HepG2 (cell line): Measurements from ENCODE around the gene BMPR1B. TPM values are rescaled to one million over a fixed set of nuclear protein-coding genes. Genes with fewer than 3 reads are reported as not detected.

Experiments
- ATAC-seq: fragments of 200-7000 bp; cut with Tn5 transposase; 3 replicates; pipeline ENCODE4 v1.9.1; 2020; ENCODE audit warnings: mild to moderate bottlenecking, moderate library complexity
- BruUV-seq: library from RNA; stranded (reverse); fragments of 400-500 nt; replicated peaks from 2 replicates; lab custom pipeline; 2021; lab: Mats Ljungman, UMichigan
- CTCF ChIA-PET: fragments of 300-600 bp; formaldehyde crosslinking; extraction: SDS; loops from one replicate; lab custom pipeline; 2021; ENCODE audit warnings: low total read pairs, inconsistent platforms, low intra/inter-chr PET ratio; lab: Yijun Ruan, JAX
- POLR2A ChIA-PET: fragments of 350-600 bp; sonication (Branson Sonifier 250); formaldehyde crosslinking; loops from one replicate; lab custom pipeline; 2020; ENCODE audit warnings: antibody characterized with exemption, inconsistent platforms; lab: Yijun Ruan, JAX
- DNase-seq: peaks from one replicate; pipeline ENCODE4 v3.0.0-alpha.2; 2015; ENCODE audit warnings: low spot score
- FAIRE-seq: peaks from 3 replicates; lab custom pipeline; 2011; peaks lifted over from hg19 to GRCh38; lab: Jason Lieb, UNC
- H2AFZ ChIP-seq: one replicate; pipeline ENCODE4 v1.6.1; 2011; ENCODE audit warnings: low read length, inconsistent platforms
- H3K27ac ChIP-seq: fragments of 300-600 bp; 3 replicates; pipeline ENCODE4 v1.8.0; 2011; ENCODE audit warnings: mixed run types, mild to moderate bottlenecking, mixed read lengths, low read length, inconsistent platforms; ENCODE audit not compliant: insufficient read depth; ENCODE audit errors: extremely low read length
- H3K27me3 ChIP-seq, 2 experiments: fragments of 200-600 bp in 1 of 2; 2 replicates in 1 of 2; 3 replicates in 1 of 2; pipeline versions ENCODE4 v1.6.0 to v1.8.0; 2011; ENCODE audit warnings: low read length in 2 of 2, mild to moderate bottlenecking in 2 of 2, moderate library complexity in 2 of 2, inconsistent platforms in 1 of 2; ENCODE audit not compliant: insufficient read depth in 2 of 2, control insufficient read depth in 1 of 2
- H3K36me3 ChIP-seq, 2 experiments: fragments of 200-600 bp in 1 of 2; replicated peaks in 1 of 2; 2 replicates in 1 of 2; 3 replicates in 1 of 2; pipeline versions ENCODE4 v1.5.1 to v1.8.0; 2011; ENCODE audit warnings: low read length in 2 of 2, inconsistent platforms in 1 of 2; ENCODE audit not compliant: insufficient read depth in 2 of 2, control insufficient read depth in 1 of 2
- H3K4me1 ChIP-seq: 2 replicates; pipeline ENCODE4 v1.5.1; 2012; ENCODE audit warnings: low read length, inconsistent platforms; ENCODE audit not compliant: insufficient read depth
- H3K4me2 ChIP-seq: 2 replicates; pipeline ENCODE4 v1.6.0; 2011; ENCODE audit warnings: low read depth, low read length, inconsistent platforms
- H3K4me3 ChIP-seq, 3 experiments: fragments of 200-600 bp in 1 of 3; sonication (generic), shearing (Covaris generic) in 1 of 3; replicated peaks in 1 of 3; 2 replicates each; pipeline ENCODE4 v1.5.1; 2011 to 2016; ENCODE audit warnings: low read length in 3 of 3, inconsistent platforms in 2 of 3, low read depth in 2 of 3, mild to moderate bottlenecking in 2 of 3, control low read depth in 1 of 3, mixed read lengths in 1 of 3; ENCODE audit not compliant: insufficient read depth in 1 of 3
- H3K79me2 ChIP-seq: one replicate; pipeline ENCODE4 v1.6.1; 2011; ENCODE audit warnings: low read length, inconsistent platforms; ENCODE audit not compliant: insufficient read depth
- H3K9ac ChIP-seq: 2 replicates; pipeline ENCODE4 v1.6.0; 2011; ENCODE audit warnings: mild to moderate bottlenecking, low read depth, low read length, inconsistent platforms; ENCODE audit not compliant: insufficient read depth
- H3K9me3 ChIP-seq: 2 replicates; pipeline ENCODE4 v1.5.1; 2012; ENCODE audit warnings: mild to moderate bottlenecking, low read length
- H4K20me1 ChIP-seq: 2 replicates; pipeline ENCODE4 v1.6.0; 2011; ENCODE audit warnings: inconsistent platforms, mild to moderate bottlenecking, low read length, moderate library complexity; ENCODE audit not compliant: insufficient read depth
- BCL6 ChIP-seq: IDR thresholded peaks from 2 replicates; pipeline ENCODE4 v1.6.1; 2016; ENCODE audit warnings: missing genetic modification reagents, missing compliant biosample characterization
- CBX2 ChIP-seq, 2 experiments: fragments of 200-600 bp in 1 of 2; sonication (generic); formaldehyde crosslinking in 1 of 2; IDR thresholded peaks; 2 replicates each; pipeline versions ENCODE4 v1.7.0 to v1.8.1; 2018 to 2022; ENCODE audit warnings: low read depth in 2 of 2, low read length in 1 of 2, mild to moderate bottlenecking in 1 of 2, missing genetic modification reagents in 1 of 2
- KDM2A ChIP-seq: sonication (generic); formaldehyde crosslinking; IDR thresholded peaks from 2 replicates; pipeline ENCODE4 v1.4.0; 2020; ENCODE audit warnings: low read depth, missing genetic modification reagents, borderline replicate concordance
- KDM5A ChIP-seq: fragments of 200-600 bp; sonication (generic); IDR thresholded peaks from 2 replicates; pipeline ENCODE4 v1.7.0; 2018; ENCODE audit warnings: antibody characterized with exemption, mild to moderate bottlenecking, low read length, borderline replicate concordance
- MATR3 ChIP-seq: sonication (generic); formaldehyde crosslinking; IDR thresholded peaks from 2 replicates; pipeline ENCODE4 v1.4.0; 2020; ENCODE audit warnings: missing genetic modification reagents
- NPAS2 ChIP-seq: sonication (generic); formaldehyde crosslinking; IDR thresholded peaks from 2 replicates; pipeline ENCODE4 v1.8.0; 2022; ENCODE audit warnings: mild to moderate bottlenecking, missing genetic modification reagents, borderline replicate concordance
- SP1 ChIP-seq, 2 experiments: fragments of 450-650 bp in 1 of 2; sonication (generic) in 1 of 2; formaldehyde crosslinking in 1 of 2; IDR thresholded peaks; 2 replicates each; pipeline versions ENCODE4 v1.4.0 to v1.6.1; 2016 to 2020; ENCODE audit warnings: missing genetic modification reagents in 1 of 2
- ZC3H4 ChIP-seq: sonication (generic); formaldehyde crosslinking; IDR thresholded peaks from 2 replicates; pipeline ENCODE4 v1.4.0; 2020; ENCODE audit warnings: missing genetic modification reagents, borderline replicate concordance
- ZNF138 ChIP-seq: sonication (generic); formaldehyde crosslinking; IDR thresholded peaks from 2 replicates; pipeline ENCODE4 v1.5.0; 2020; ENCODE audit warnings: mild to moderate bottlenecking, low read depth, missing genetic modification reagents
- ZNF180 ChIP-seq: sonication (generic); formaldehyde crosslinking; IDR thresholded peaks from 2 replicates; pipeline ENCODE4 v1.4.0; 2020; ENCODE audit warnings: low read depth, missing genetic modification reagents, borderline replicate concordance
- ZNF24 ChIP-seq: fragments of 450-650 bp; IDR thresholded peaks from 2 replicates; pipeline ENCODE4 v1.6.1; 2017; ENCODE audit warnings: antibody characterized with exemption, mild to moderate bottlenecking
- ZNF549 ChIP-seq: sonication (generic); formaldehyde crosslinking; IDR thresholded peaks from 2 replicates; pipeline ENCODE4 v1.5.0; 2020; ENCODE audit warnings: missing genetic modification reagents
- ZNF670 ChIP-seq: sonication (generic); formaldehyde crosslinking; IDR thresholded peaks from 2 replicates; pipeline ENCODE4 v1.8.0; 2022; ENCODE audit warnings: mild to moderate bottlenecking, missing genetic modification reagents, borderline replicate concordance
- ZNF777 ChIP-seq: sonication (generic); formaldehyde crosslinking; IDR thresholded peaks from 2 replicates; pipeline ENCODE4 v1.4.0; 2020; ENCODE audit warnings: missing genetic modification reagents
- ZSCAN20 ChIP-seq: sonication (generic); formaldehyde crosslinking; IDR thresholded peaks from 2 replicates; pipeline ENCODE4 v1.4.0; 2020; ENCODE audit warnings: missing genetic modification reagents, mild to moderate bottlenecking, borderline replicate concordance
- WGBS: methylation state at CpG from one replicate; pipeline ENCODE4 v1.1.6; 2017; ENCODE audit warnings: low lambda C conversion rate; 5-methylcytosine and 5-hydroxymethylcytosine counted together
- in situ Hi-C: cut with HindIII; loops from 2 replicates; pipeline ENCODE4 v1.10.0; 2017; ENCODE audit warnings: low pct_unique_long_range_greater_than_20kb; ENCODE audit not compliant: extremely low pct_ligation_motif_present
- intact Hi-C: fragments of 100-400 bp; cut with micrococcal nuclease; formaldehyde crosslinking; loops from one replicate; pipeline ENCODE4 v1.10.0; 2022; ENCODE audit not compliant: unreplicated experiment
- polyA plus RNA-seq, 8 experiments: library from polyadenylated mRNA; depleted of rRNA in 3 of 8; stranded (reverse) in 7 of 8; unstranded in 1 of 8; fragments of >200 nt; fragmentation: Illumina TruSeq in 4 of 8; extraction: Trizol in 4 of 8; gene quantifications; 2 replicates each; pipeline versions ENCODE4 v1.2.1 to v1.2.3, GENCODE V29; 2011 to 2016; ENCODE audit warnings: low read depth in 4 of 8, missing spikeins in 1 of 8, mixed read lengths in 1 of 8; ENCODE audit not compliant: insufficient read depth in 1 of 8
- total RNA-seq, 5 experiments: library from RNA; depleted of rRNA; stranded (reverse); fragments of >200 nt; fragmentation: Illumina TruSeq; extraction: Trizol; gene quantifications; 2 replicates each; pipeline ENCODE4 v1.2.3, GENCODE V29; 2016; ENCODE audit warnings: low read depth in 1 of 5
- TF ChIP-seq, protein P1 (sequence below): sonication (generic); formaldehyde crosslinking; IDR thresholded peaks from 2 replicates; pipeline ENCODE4 v1.4.0; 2020; ENCODE audit warnings: missing genetic modification reagents
- TF ChIP-seq, protein P2 (sequence below): sonication (generic); formaldehyde crosslinking; IDR thresholded peaks from 2 replicates; pipeline ENCODE4 v1.4.0; 2020; ENCODE audit warnings: missing genetic modification reagents, borderline replicate concordance
- TF ChIP-seq, protein P3 (sequence below): IDR thresholded peaks from 2 replicates; pipeline ENCODE4 v1.6.1; 2016; ENCODE audit warnings: low read depth

The BMPR1B gene
- total and polyA plus RNA-seq, 2 of the 13 experiments (the other 11 are each of a cell fraction or from before 2014, with no cell fraction given), result 0.07 TPM; not detected in 1

DNA sequence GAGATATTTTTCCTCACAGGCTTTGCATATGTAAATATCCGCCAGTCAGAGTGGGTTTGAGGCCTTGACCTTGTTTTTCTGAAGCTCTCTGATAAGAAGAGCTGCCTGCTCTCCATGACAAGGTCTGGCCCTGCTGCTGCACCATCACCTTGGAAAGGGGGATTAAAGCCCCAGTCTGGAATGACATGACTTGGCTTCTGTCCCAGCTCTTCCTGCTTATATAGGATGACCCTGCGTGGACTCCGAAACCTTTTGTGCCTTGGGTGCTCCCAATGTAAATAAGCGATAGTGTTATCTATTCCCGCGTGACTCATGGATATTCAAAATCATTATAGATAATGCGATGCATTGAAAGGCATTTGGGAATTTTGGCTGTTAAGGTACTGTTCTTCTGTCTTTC, 139.3 kb downstream of the BMPR1B start:
- peak; percentile 98 for ATAC-seq
- H3K4me3 ChIP-seq, result no peak overlapping the region
- no peaks in the 10 kb centered on the region for H3K9me3 ChIP-seq
- in situ Hi-C loops (no loop called here), intact Hi-C loops (no loop called here)
- peak; percentile 76 for DNase-seq
- BruUV-seq, result no TSS peak
- no peak overlapping the region for H2AFZ ChIP-seq
- no peaks in the 10 kb centered on the region for H3K79me2 ChIP-seq
- H3K4me2 ChIP-seq, result peak overlapping the region; percentile 20; the same call in 1 of the 2 replicates
- FAIRE-seq, result peak; percentile 53
- no peak overlapping the region for H3K27ac ChIP-seq
- WGBS, result 0% methylated on average over 7 of the region's 7 CpGs
- no peak overlapping the region for H3K9ac ChIP-seq
- H3K4me1 ChIP-seq, result peaks cover 9% of the 10 kb centered on the region
- no peaks in the 10 kb centered on the region for H3K27me3 ChIP-seq
- H4K20me1 ChIP-seq, result no peaks in the 10 kb centered on the region
- ChIA-PET CTCF (no interaction called here), POLR2A (no interaction called here)
- H3K36me3 ChIP-seq, result no peaks in the 10 kb centered on the region
- TF ChIP-seq KDM2A (CRISPR knock-in tag) (no peak), ZNF180 (CRISPR knock-in tag) (no peak), CBX2 (IDR thresholded peaks at IDR 0.05; ENCODE audit: low read depth, low read length) (no peak), CBX2 (CRISPR knock-in tag; IDR thresholded peaks at IDR 0.05; ENCODE audit: low read depth) (no peak), ZNF549 (no peak), KDM5A (no peak), NPAS2 (CRISPR knock-in tag) (no peak), ZC3H4 (CRISPR knock-in tag) (no peak), MATR3 (CRISPR knock-in tag) (no peak), ZNF777 (CRISPR knock-in tag) (no peak), BCL6 (CRISPR knock-in tag) (peak; percentile 54), ZSCAN20 (no peak), ZNF670 (CRISPR knock-in tag) (no peak), ZNF138 (CRISPR knock-in tag) (no peak), ZNF24 (no peak), SP1 (IDR thresholded peaks at IDR 0.05) (no peak), SP1 (CRISPR knock-in tag; IDR thresholded peaks at IDR 0.05) (no peak)
- TF ChIP-seq, protein P1, sequence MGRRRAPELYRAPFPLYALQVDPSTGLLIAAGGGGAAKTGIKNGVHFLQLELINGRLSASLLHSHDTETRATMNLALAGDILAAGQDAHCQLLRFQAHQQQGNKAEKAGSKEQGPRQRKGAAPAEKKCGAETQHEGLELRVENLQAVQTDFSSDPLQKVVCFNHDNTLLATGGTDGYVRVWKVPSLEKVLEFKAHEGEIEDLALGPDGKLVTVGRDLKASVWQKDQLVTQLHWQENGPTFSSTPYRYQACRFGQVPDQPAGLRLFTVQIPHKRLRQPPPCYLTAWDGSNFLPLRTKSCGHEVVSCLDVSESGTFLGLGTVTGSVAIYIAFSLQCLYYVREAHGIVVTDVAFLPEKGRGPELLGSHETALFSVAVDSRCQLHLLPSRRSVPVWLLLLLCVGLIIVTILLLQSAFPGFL (CRISPR knock-in tag), result no peak
- TF ChIP-seq, protein P2, sequence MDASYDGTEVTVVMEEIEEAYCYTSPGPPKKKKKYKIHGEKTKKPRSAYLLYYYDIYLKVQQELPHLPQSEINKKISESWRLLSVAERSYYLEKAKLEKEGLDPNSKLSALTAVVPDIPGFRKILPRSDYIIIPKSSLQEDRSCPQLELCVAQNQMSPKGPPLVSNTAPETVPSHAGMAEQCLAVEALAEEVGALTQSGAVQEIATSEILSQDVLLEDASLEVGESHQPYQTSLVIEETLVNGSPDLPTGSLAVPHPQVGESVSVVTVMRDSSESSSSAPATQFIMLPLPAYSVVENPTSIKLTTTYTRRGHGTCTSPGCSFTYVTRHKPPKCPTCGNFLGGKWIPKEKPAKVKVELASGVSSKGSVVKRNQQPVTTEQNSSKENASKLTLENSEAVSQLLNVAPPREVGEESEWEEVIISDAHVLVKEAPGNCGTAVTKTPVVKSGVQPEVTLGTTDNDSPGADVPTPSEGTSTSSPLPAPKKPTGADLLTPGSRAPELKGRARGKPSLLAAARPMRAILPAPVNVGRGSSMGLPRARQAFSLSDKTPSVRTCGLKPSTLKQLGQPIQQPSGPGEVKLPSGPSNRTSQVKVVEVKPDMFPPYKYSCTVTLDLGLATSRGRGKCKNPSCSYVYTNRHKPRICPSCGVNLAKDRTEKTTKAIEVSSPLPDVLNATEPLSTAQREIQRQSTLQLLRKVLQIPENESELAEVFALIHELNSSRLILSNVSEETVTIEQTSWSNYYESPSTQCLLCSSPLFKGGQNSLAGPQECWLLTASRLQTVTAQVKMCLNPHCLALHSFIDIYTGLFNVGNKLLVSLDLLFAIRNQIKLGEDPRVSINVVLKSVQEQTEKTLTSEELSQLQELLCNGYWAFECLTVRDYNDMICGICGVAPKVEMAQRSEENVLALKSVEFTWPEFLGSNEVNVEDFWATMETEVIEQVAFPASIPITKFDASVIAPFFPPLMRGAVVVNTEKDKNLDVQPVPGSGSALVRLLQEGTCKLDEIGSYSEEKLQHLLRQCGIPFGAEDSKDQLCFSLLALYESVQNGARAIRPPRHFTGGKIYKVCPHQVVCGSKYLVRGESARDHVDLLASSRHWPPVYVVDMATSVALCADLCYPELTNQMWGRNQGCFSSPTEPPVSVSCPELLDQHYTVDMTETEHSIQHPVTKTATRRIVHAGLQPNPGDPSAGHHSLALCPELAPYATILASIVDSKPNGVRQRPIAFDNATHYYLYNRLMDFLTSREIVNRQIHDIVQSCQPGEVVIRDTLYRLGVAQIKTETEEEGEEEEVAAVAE (CRISPR knock-in tag), result no peak
- TF ChIP-seq, protein P3, sequence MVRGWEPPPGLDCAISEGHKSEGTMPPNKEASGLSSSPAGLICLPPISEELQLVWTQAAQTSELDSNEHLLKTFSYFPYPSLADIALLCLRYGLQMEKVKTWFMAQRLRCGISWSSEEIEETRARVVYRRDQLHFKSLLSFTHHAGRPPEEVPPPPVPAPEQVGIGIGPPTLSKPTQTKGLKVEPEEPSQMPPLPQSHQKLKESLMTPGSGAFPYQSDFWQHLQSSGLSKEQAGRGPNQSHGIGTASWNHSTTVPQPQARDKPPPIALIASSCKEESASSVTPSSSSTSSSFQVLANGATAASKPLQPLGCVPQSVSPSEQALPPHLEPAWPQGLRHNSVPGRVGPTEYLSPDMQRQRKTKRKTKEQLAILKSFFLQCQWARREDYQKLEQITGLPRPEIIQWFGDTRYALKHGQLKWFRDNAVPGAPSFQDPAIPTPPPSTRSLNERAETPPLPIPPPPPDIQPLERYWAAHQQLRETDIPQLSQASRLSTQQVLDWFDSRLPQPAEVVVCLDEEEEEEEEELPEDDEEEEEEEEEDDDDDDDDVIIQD (CRISPR knock-in tag), result no peak
